Hepatocyte (in vitro differentiated cells): ENCODE measurements around the gene TEX26.

Experiments
- EZH2 ChIP-seq: fragments of 200-600 bp; sonication (generic); IDR thresholded peaks from 2 replicates; pipeline ENCODE4 v1.6.1; 2016; ENCODE audit warnings: antibody characterized with exemption, mild to moderate bottlenecking, borderline replicate concordance
- EZH2phosphoT487 ChIP-seq: fragments of 200-600 bp; sonication (generic); IDR thresholded peaks from one replicate; pipeline ENCODE4 v1.6.1; 2018; ENCODE audit warnings: antibody characterized with exemption, mild to moderate bottlenecking, low read depth, moderate library complexity; ENCODE audit not compliant: unreplicated experiment, severe bottlenecking
- TF ChIP-seq, protein P1 (sequence below): fragments of 200-600 bp; sonication (generic); IDR thresholded peaks from 2 replicates; pipeline ENCODE4 v1.5.1; 2016; ENCODE audit warnings: antibody characterized with exemption, mild to moderate bottlenecking; ENCODE audit not compliant: poor library complexity

DNA sequence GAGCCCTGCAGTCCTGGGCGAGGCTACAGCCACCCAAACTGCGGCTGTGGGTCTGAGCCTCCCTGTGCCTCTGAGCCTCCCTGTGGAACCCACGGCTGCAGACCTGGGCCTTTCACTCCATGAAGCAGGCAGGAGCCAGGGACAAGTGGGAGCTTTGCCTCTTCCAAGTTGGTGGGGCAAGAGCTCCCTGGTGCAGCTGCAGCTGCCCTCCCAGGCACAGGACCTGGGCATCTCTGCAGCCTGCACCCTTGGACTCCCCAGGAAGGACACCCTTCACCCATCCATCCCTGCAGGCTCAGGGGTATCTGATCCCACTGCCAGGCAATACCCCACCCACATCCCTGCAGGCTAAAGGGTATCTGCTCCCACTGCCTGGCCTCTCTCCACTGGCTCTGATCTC is 2.3 kb downstream of the TEX26 start:
- TF ChIP-seq EZH2phosphoT487 (no peak), EZH2 (no peak)
- TF ChIP-seq, protein P1, sequence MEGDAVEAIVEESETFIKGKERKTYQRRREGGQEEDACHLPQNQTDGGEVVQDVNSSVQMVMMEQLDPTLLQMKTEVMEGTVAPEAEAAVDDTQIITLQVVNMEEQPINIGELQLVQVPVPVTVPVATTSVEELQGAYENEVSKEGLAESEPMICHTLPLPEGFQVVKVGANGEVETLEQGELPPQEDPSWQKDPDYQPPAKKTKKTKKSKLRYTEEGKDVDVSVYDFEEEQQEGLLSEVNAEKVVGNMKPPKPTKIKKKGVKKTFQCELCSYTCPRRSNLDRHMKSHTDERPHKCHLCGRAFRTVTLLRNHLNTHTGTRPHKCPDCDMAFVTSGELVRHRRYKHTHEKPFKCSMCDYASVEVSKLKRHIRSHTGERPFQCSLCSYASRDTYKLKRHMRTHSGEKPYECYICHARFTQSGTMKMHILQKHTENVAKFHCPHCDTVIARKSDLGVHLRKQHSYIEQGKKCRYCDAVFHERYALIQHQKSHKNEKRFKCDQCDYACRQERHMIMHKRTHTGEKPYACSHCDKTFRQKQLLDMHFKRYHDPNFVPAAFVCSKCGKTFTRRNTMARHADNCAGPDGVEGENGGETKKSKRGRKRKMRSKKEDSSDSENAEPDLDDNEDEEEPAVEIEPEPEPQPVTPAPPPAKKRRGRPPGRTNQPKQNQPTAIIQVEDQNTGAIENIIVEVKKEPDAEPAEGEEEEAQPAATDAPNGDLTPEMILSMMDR: no peak
